ENCODE measurements around the gene PSEN2.
"Not testable (repeated sequence)": the region's sequence is repeated elsewhere in the genome, so short reads cannot be mapped to it uniquely, and the experiment has no call there.

The PSEN2 gene

DNA sequence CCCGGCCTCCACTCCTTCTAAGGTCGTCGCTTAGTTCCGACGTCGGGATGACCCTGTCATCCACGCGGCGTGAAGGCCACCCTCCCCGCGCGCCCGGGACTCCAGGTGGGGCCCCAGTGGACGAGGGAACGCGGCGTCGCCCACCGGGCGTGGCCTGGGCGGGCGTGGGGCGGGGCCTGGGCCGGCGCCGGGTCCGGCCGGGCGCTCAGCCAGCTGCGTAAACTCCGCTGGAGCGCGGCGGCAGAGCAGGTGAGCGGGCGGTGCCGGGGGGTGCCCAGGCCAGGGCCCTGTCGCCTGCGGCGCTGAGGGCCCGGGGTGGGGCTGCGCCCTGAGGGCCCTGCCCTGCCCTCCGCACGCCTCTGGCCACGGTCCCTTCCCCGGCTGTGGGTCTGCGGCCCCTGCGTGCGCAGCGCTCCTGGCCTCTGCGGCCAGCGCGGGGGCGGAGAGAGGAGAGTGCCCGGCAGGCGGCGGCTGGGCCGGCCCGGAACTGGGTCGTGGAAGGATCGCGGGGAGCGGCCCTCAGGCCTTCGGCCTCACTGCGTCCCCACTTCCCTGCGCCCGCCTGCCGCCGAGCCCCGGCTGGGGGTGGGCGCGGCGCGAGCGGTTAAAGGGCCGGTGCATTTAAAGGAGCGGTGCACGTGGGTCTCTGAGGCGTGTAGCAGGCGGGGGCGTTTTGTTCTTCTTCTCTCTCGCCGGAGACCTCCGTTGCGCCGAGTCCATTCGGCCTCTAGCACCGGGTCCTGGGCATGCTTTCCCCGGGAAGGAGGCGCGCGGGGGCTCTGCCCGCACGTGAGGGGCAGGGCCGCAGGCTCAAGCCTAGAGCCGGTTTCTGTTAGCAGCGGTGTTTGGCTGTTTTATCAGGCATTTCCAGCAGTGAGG lies at the start of gene PSEN2:
PSEN2 (plus strand) TSS at position 216 of the 879 bp plus-strand sequence. CDS start 11,292 bp downstream, outside the sequence.
- DNase-seq, result peak; percentile 72

DNA sequence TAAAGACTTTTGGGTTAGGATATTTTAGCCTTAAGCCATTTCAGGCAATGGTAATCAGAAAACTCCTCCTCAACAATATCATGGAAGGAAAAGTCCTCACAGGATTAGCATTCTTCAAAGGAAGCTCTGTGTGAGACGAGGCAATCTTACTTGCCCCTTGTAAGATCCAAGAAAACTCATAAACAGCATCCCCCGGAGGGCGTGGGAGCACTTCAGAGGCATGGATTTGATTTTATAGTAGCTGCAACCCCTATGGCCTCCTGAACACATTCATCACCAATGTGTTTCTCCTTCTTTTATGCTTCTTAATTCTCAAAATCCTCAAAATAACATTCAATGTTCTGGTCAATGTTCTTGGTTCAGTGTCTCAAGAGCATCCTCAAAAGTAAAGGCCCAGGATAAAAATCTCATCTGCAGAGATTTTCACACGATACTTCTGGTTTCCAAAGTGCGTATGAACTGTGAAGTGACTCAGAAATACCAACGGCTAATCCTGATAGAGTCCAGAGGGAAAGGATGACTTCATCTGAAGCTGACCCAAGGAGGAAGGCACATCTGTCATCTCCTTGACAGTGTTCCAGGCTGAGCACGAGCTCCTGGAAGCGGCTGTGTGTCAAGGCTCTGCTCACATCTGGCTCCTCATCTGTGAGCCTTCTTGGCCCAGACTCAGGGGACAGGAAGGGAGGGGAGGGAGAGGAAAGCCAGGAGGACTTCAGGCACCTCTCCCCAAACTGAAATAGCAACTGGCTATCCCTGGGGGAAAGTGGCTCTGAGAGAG lies 49.3 kb upstream of the PSEN2 start:
- DNase-seq, result no peak

DNA sequence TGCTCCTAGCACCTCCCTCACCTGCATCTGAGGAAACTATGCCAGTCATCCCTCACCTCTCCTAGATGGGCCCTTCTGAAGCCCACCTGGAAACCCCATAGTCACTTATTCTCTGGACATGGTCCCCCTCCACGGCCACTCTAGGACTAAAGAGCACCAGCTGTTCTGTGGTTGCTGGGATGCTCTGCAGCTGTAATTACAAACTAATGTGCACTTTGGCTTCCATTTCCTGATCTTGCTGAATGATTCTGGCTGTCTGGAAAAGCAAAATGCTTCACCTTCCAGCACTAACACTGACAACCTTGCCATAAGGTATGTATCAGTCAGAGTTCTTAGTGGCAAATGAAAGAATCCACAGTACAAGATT lies 48.7 kb upstream of the PSEN2 start:
- no peak for DNase-seq

DNA sequence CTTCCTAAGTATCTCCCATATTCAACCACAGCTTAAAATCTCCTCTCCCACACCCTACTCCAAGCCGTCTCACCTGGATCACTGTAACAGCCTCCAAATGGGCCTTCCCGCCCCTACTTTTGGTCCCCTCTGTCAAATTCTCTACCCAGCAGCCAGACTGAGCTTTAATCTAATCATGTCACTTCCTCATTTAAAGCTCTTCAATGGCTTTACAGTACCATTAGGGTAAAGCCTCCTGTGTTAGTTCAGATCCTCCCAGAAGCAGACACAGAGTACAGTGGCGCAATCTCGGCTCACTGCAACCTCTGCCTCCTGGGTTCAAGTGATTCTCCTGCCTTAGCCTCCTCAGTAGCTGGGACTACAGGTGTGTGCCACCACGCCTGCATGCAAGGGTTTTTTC lies 46.8 kb upstream of the PSEN2 start:
- no peak for DNase-seq

DNA sequence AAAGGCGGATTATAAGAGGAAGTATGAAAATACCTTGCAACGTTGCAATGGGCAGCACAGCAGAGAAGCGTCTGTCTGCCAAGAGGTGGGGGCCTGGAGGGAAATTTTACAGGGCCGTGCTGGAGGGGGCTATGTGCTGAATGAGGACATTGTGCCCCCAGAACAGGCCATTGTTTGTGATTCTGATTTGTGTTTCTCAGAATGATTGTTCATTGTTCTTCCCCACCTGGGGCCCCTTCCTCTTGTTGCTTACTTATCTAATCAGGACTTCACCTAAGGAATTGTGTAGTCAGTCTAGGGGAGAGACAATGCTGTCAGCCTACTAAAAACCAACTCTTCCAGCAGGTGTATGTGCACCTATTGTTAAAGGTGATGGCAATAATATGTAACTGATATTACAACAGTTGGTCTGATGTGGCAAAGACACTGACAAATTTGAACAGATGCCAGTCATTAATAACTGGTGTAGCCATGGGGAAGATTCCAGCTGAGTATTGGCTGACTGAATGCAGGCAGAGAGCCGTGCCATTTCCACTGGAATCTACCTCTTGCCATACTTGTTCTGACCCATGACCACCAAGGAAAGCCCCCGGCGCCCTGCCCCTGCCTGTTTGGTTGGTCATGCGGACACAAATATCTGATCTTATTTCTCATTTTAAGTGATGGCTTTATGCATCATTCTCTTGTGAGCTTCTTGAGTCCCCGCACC lies 45.2 kb upstream of the PSEN2 start:
- no peak for DNase-seq

DNA sequence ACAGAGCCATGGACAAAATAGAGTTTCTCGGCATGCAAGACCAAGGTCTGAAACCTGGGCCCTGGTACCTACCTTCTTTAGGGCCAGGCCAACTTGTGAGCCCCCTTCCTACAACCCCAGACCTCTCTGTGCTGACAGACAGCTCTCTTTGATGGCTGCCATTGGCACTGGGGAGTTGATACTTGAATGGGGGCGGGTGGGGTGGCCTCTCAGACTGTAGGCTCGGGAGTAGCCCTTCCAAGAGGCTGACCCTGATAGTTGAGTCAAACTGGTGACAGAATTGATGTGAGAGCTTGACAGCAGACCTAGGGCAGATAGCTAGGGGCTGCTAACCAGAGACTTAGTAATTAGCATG lies 44.7 kb upstream of the PSEN2 start:
- no peak for DNase-seq

DNA sequence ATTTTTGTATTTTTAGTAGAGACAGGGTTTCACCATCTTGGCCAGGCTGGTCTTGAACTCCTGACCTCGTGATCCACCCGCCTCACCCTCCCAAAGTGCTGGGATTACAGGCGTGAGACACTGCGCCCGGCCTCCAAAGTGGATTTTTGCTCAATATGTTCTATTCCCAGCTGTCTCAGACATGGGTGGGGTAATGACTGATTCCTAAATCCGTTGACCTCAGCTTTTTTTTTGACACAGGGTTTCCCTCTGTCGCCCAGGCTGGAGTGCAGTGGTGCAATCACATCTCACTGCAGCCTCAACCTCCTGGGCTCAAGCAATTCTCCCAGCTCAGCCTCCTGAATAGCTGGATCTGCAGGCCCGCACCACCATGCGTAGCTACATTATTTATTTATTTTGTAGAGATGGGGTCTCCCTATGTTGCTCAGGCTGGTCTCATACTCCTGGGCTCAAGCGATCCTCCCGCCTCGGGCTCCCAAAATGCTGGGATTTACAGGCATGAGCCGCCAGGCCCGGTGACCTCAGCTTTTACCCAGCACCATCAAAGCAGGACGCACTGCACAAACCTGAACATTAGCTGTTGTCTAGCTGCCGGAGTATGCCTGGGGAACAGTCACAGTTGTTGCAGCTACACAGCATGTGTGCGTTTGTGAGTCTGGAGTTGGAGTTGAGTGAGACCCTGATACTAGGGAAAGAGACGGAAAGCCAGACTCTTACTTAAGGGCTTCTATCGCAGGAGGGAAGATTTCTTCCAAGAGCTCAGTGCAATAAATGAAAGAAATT lies 43.7 kb upstream of the PSEN2 start:
- no peak for DNase-seq

DNA sequence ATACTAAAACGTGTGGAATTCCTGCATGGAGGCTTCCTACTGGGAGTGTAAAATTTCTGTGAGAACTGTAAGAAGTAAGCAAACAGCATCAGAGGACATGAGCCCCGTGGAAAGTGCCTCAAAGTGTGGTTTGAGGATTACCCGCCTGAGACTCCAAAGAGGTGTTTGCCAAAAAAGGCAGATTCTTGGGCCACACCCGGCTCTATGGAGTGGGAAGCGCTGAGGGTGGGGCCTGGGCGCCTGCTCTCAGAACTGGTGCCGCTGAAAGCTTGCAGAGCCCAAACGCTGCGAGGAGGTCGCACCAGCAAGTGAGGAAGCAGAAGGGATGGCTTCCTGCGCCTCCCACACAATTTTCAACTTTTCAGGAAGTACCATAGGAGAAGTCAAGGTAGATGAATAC lies 43.0 kb upstream of the PSEN2 start:
- DNase-seq, result peak; percentile 7

DNA sequence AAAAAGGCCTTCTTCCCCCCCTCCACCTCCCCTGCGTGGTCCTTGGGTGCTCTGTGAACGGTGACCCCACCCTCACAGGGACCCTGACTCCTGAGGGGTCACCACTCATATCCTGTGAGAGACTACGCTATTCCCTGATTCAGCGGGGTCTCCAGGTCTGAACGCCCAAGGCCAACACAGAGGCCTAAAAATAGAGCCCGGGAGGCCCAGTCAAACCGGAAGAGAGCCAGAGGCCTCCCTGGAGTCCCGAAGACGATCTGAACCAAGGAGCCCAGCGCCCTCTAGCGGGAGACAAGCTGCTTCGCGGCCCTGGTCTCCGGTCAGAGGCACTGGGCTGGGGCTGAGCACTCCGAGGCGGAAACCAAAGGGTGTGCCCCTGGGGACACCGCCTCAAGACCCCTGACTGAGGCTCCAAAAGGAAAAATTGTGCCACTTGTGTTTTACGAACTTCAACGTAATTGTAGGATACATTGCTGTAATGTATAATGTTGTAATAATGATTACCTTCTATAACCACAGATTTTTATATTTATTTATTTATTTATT lies 42.4 kb upstream of the PSEN2 start:
- peak; percentile 93 for DNase-seq

DNA sequence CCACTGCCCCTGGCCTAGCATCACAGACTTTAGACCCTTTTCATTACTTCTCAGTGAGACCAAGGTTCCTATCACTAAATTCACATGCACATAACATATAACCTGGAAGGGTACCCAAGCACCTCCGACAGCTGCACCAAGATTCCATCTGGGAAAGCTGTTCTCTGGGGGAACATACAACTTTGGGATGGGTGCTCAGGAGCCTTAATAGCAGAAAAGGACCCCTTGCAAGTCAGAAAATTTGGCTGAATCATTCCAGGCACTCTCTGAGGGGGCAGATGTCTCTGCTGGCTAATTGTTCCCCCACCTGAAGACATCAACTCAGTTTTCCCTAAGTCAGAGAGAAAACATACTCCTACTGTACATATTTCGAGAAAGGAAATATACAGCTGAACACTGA lies 41.3 kb upstream of the PSEN2 start:
- no peak for DNase-seq

DNA sequence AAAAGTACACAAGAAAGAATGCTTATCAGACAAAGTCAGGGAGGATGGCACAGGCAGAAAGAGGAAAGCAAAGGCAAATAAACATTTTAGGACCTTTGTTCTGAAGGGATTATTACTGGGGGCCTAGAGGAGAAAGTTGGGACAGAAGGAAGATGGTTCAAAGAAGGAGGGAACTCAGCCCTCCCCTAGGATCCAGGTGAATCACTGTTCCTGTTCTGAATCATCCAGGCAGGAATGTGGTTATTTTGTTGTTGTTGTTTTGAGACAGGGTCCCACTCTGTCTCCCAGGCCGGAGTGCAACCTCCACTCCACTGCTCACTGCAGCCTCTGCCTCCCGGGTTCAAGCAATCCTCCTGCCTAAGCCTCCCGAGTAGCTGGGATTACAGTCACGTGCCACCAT lies 38.5 kb upstream of the PSEN2 start:
- DNase-seq, result no peak

DNA sequence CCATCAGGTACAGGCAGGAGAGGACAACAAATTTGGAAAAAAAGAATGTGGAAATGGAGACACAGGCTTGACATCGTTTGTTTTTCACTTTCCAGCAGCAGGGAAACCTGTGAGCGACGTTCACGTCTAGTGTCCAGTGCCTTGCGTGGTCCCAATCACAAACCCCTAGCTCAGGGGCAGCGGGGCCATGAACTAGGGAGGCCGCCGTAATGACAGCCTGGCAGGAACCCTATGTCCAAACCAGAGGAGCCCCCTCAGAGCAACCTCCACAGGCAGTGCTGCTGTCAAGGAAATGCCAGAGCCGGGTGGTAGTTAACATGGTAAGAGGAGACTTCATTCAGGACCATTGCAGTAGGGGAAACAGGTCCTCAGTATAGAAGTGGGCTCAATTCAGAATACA lies 37.8 kb upstream of the PSEN2 start:
- no peak for DNase-seq

DNA sequence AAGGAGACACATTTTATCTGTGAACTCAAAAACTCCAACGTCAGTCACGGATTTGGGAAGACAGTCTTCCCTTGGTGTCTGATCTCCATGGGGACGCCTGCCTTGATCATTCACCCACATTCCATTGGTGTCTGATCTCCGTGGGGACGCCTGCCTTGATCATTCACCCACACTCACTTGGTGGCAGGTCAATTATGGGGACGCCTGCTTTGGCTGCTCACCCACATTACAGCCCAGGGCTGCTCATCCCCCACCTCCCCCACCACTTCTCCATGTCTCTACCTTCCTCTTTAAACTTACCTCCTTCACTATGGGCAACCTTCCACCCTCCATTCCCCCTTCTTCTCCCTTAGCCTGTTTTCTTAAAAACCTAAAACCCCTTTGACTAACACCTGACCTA lies 36.2 kb upstream of the PSEN2 start:
- not testable (repeated sequence) for DNase-seq

DNA sequence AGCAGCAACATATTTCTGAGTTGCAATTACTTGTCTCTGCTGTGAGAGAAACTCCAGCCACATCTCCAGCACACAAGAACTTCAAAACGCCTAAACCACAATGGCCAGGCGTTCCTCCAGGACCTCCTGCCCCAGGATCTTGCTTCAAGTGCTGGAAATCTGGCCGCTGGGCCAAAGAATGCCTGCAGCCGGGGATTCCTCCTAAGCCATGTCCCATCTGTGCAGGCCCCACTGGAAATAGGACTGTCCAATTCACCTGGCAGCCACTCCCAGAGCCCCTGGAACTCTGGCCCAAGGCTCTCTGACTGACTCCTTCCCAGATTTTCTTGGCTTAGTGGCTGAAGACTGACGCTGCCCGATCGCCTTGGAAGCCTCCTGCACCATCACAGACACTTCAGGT lies 35.0 kb upstream of the PSEN2 start:
- DNase-seq, result not testable (repeated sequence)

DNA sequence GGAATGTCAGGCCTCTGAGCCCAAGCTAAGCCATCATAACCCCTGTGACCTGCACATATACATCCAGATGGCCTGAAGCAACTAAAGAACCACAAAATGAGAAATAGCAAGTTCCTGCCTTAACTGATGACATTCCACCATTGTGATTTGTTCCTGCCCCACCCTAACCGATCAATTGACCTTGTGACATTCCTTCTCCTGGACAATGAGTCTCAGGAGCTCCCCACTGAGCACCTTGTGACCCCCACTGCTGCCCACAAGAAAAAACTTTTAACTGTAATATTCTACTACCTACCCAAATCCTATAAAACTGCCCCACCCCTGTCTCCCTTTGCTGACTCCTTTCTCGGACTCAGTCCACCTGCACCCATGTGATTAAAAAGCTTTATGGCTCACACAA lies 32.5 kb upstream of the PSEN2 start:
- DNase-seq, result not testable (repeated sequence)

DNA sequence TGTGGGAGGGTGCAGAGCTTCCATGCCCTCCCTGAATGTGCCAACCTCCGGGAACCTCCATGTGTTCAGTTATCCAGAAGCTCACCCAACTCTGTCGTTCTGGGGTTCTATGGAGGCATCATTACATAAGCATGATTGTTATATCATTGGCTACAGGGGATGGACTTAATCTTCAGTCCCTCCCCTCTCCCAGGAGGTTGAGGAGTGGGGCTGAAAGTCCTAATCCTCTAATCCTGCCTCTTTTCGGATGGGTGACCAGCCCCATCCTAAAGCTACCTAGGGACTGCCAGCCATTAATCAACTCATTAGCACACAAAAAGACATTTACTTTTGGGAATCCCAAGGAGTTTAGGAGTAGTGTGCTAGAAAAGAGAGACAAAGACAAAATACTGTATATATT lies 32.0 kb upstream of the PSEN2 start:
- no peak for DNase-seq

DNA sequence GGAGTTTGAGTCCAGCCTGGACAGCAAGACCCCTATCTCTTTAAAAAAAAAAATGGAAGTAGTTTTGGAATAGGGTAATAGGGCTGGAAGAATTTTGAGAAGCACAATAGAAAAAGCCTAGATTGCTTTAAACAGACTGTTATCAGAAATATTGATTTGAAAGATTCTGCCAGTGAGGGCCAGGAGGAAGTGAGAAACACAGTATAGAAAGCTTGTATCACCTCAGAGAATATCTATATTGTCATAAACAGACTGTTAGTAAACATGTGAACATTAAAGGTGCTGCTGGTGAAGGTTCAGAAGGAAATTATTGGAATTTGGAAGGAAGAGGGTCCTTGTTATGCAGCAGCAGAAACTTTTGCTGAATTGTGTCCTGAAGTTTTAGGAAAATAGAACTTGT lies 24.8 kb upstream of the PSEN2 start:
- DNase-seq, result no peak

DNA sequence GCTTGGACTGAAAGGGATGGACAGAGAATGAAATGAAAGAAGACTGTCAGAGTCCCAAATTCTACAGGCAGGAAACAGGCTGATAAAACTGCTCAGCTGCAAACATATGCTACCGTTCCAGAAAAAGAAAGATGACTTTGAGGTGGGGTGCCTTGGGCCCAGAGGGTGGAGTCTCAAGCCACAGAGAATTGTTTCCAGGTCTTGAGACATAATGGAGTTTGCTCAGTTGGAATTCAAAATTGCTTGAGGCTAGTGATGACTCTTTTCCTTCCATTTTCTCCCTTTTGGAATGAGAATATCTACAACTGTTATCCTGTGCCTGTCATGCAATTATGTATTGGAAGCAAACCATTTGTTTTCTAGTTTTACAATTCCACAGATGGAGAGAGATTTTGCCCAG lies 23.6 kb upstream of the PSEN2 start:
- no peak for DNase-seq

DNA sequence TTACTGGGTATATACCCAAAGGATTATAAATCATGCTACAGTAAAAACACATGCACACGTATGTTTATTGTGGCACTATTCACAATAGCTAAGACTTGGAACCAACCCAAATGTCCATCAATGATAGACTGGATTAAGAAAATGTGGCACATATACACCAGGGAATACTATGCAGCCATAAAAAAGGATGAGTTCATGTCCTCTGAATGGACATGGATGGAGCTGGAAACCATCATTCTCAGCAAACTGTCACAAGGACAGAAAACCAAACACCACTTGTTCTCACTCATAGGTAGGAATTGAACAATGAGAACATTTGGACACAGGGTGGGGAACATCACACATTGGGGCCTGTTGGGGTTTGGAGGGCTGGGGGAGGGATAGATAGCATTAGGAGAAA lies 15.9 kb upstream of the PSEN2 start:
- not testable (repeated sequence) for DNase-seq

DNA sequence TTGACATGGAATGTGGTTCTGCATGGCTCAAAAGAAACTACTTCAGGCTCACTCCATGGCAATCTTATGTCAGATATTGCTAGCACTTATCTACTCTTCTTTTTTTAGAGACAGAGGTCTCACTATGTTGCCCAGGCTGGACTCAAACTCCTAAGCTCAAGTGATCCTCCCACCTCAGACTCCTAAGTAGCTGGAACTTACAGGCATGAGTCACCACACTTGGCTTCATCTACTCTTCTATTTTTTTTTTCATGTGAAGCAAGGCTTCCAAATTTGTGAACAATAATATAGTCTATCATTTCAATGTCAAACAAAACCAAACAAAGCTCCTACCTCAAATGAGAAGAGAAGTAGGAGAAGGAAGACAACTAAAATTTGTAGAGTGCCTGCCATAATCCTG lies 7.5 kb upstream of the PSEN2 start:
- no peak for DNase-seq

DNA sequence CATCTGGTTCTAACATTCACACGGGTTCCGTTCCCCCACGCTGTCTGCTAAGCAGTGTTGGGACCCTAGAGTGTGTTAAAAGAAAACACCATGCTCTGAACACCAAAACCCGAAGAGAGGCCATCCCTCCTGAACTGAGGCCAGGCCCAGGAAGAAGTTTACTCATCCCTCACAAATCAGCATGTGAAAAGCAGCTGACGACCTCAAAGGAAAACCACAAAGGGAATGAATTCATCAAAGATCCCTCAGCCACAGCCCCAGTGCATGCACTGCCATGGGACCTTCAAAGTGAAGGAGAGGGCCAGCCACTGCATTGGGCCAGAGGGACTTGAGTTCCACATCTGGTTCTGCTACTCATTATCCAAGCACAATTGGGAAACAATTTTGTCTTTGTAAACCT lies 7.0 kb upstream of the PSEN2 start:
- DNase-seq, result no peak

DNA sequence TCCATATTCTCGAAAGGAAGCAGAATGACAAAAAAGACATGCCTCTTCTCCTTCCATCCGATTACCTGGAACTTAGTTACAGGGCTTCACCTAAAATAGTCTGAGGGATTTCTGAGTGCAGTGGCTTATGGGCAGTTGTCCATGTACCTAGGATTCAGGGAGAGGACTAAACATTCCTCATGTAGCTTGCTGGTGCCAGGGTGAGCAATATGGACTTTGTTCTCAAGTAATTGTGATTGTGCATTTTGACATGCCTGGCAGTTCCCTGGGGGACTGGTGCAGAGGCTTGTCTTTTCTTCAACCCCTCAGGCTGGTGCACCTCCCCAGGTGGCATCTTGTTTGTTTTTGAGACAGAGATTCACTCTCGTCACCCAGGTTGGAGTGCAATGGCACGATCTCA lies 6.1 kb upstream of the PSEN2 start:
- no peak for DNase-seq

DNA sequence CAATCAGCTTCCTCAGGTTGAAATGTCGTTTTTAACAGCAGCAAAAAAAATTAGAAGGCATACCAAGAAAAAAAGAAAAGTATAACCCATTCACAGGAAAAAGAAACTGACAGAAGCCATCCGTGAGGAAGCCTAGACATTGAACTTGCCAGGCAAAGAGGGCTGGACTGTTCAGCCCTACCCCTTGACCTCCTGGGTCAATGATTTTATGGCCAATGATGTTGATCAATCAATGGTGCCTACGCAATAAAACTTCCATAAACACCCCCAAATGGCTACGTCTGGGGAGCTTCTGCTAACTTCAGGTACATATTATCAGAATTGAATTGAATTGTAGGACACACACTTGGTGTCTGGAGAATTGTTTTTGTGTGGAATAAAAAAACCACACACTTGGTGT lies 4.8 kb upstream of the PSEN2 start:
- DNase-seq, result no peak

Measured in CD4-positive, alpha-beta T cell treated with Interleukin-10 for 1 hour (primary cell).